Fibroblast of peridontal ligament (primary cell): ENCODE measurements around the gene HSP90AB1.
A peak's percentile ranks its signal among the peaks of the same experiment; 100 is the strongest.

Experiments
- DNase-seq: peaks from one replicate; pipeline ENCODE4 v3.0.0-alpha.2; 2010; ENCODE audit errors: extremely low read depth

HSP90AB1 gene

GRCh38 chr6:44246663-44247337, at the start of gene HSP90AB1:
TSS of gene HSP90AB1 (plus strand) at chr6:44247101. CDS start at chr6:44248630, 1,529 bp downstream.
- DNase-seq: peak; percentile 97

- DNase-seq: no peak
These were observed 48.2 kb upstream of the HSP90AB1 start for GRCh38 chr6:44198684-44199083.

DNA sequence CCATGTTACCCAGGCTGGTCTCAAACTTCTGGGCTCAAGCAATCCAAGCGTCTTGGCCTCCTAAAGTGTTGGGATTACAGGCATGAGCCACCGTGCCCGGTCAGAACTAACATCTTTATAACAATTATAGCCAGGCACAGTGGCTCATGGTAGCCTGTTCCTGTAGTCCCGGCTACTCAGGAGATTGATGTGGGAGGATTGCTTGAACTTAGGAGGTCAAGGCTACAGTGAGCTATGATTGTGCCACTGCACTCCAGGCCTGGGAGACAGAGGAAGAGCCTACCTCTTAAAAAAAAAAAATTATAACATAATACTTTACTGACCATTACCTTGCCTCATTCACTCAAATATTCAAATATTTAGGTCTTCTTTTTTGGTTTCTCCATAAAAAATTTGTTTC, 47.0 kb upstream of the HSP90AB1 start:
- DNase-seq: no peak

GRCh38 chr6:44201200-44201599, 45.7 kb upstream of the HSP90AB1 start:
- no peak for DNase-seq

DNA sequence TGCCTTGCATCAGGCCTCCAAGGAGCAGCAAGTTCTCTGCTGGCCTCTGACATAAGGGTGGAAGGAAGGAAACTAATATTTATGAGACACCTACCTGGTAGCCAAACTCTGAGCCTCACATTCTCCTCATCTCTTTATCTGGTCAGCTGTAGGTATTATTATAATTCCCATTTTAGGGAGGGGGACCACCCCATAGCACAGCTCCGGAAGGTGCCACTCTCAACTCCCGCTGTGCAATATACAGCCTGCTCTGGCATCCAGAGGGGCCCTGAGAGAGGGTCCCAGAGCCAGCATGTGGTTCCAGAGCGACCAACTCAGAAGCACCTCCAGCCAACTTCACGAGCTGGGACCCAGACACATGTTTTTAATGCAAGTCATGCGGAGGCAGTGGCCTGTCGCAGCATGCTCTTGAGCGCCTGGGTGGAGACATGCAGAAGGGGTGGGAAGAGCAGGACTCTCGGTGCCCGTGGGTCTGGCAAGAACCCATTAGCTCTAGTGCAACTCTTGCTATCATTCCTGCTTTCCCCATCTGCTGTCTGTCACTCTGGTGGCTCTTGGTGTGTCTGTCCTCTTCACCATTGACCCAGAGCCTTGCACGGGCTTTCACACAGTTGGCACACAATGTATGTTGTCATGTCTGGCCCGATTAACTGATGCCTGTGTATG, 45.1 kb upstream of the HSP90AB1 start:
- DNase-seq: no peak

DNA sequence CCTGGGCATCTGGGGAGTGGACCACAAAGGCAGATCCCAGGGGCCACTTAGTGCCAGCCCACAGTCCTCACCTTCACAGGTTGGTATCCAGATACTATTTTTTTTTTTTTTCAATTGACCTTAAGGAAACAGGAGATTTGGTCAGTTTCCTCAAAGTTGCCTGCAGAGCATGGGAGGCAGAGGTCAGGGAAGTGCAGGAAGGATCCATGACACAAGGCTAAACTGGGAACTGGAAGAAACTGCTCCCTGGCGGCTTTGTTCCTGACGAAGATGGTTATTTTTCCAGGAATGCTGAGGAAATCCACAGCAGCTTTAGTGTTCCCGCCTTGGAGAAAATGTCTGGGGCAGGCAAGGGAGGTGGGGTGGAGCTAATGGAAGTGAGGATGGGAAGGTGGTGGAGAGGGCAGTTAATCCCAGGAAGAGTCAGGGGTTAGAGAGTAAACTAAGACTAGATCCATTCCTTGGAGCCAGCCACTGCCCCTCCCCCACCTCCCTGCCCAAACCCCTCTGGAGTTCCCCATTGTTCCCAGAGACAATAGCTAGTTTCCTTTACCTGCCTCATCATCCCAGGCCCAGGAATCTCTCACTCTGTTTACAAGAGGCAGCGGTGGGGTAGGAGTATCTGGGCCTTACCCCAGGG, 44.4 kb upstream of the HSP90AB1 start:
- DNase-seq: no peak

- no peak for DNase-seq
These were observed 43.7 kb upstream of the HSP90AB1 start for GRCh38 chr6:44202972-44203750.

GRCh38 chr6:44203955-44204354, 42.9 kb upstream of the HSP90AB1 start:
- DNase-seq: no peak

DNA sequence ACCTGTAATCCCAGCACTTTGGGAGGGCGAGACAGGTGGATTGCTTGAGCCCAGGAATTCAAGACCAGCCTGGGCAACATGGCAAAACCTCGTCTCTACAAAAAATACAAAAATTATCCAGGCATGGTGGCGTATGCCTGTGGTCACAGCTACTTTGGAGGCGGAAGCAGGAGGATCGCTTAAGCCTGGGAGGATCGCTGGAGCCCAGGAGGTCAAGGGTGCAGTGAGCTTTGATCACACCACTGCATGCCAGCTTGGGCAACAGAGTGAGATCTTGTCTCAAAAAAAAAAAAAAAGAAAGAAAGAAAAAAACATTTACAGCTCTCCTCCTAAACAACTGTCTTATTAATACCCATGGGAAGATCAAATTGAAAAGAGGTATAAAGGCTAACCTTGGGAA, 38.9 kb upstream of the HSP90AB1 start:
- no peak for DNase-seq

DNA sequence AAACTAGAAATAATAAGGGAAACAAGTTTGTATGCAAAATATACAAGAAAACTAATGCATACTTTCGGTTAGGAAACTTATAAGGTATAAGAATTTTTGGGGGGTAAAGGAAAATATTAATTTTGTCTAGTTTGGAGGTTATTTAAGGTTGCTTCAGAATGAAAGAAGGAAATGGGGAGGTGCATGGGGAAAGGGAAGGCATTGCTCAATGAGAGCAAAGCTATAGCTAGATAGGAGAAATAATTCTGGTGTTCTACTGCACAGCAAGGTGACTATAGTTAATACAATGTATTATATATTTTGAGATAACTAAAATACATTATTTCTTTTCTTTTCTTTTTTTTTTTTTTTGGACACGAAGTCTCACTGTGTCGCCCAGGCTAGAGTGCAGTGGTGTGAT, 35.6 kb upstream of the HSP90AB1 start:
- DNase-seq: no peak

DNA sequence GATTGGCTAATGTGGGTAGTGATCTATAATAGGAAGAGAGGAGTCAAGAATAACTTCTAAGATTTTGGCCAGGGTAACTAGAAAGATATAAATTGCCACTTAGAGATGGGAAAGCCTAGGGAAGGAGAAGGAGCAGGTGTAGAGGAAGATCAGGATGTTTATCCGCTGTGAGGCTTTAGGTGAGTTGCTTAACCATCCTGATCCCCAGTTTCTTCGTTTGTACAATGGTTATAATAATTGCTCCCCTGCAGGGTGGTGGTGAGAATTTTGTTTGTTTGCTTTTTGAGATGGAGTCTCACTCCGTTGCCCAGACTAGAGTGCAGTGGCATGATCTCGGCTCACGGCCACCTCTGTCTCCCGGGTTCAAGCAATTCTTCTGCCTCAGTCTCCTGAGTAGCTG, 32.6 kb upstream of the HSP90AB1 start:
- DNase-seq: no peak

- DNase-seq: no peak
These were observed 30.1 kb upstream of the HSP90AB1 start, which contains the start of gene MYMX for GRCh38 chr6:44216677-44217331. TSS of gene MYMX (plus strand) at chr6:44216926. CDS start at chr6:44217472, 546 bp downstream.

GRCh38 chr6:44217332-44218143, 29.4 kb upstream of the HSP90AB1 start:
- no peak for DNase-seq

DNA sequence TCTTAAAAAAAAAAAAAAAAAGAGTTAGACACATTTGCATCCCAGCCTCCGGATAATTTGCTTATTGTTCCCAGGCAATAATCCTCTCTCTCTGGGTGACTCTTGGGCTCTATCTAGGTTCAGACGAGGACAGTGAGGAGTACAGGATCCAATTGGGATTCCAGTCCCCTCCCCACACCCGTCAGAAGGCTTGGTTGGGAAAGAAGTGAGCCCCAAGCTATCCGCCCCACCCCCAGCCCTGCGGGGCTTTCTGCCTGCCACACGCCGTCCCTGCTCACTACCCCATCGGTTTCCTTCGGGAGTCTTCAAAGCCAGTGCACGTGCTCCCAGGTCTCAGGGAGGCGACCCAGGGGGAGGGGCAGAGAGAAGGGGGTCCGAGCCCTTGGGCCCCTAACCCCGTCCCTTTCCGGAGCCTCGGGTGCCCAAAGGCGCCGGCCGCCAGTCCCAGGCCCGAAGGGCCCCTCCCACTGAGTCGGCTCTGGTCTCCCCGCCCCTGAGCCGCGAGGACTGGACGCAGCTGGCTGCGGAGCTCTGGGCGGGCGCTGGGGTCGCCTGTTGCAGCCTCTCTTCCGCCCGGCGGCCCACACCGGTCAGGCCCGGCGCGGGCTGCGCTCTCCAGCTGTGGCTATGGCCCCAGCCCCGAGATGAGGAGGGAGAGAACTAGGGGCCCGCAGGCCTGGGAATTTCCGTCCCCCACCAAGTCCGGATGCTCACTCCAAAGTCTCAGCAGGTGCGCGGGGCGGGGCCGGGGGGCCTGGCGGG, 27.7 kb upstream of the HSP90AB1 start:
- peak; percentile 12 for DNase-seq

GRCh38 chr6:44219815-44220784, 26.8 kb upstream of the HSP90AB1 start:
- no peak for DNase-seq

DNA sequence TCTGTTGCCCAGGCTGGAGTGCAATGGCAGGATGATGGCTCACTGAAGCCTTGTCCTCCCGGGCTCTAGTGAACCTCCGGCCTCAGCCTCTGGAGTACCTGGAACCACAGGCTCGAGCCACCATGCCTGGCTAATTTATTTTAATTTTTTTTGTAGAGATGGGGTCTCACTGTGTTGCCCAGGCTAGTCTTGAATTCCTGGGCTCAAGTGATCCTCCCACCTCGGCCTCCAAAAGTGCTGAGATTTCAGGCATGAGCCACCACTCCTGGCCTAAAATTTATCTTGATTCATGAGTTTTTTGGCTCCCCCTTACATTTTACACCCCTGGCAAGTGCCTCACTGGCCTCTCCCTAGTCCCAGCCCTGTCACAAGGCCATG, 26.0 kb upstream of the HSP90AB1 start:
- no peak for DNase-seq

DNA sequence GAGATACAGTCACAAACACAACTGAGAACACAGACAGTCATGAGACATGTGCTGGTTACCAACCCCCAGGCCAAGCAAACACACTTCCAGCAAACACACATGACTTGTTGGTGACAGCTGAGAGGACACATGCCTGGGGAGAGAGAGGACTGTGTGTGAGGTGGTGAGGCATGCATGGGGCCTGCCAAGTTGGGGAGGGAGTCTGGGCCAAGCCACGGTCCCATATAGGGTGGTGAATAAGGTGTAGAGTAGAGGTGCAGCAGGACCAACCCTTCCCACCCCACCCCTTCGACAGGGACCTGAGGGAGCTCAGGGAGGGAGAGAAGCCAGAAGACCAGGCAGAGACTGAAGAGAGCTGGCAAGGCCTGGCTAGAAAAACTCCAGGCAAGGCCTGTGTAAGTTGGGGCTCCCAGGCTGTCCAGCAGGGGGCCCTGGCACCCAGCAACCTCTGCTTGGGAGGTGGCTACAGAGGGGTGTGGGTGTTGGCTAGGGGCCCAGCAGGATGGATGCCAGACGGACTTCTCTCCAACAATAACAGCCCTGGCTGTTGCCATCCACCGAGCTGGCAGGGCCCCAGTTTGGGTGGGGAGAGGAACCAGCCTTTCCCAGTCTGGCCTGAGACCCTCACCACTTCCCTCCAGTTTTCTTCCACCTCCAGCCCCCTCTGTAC, 25.5 kb upstream of the HSP90AB1 start:
- DNase-seq: peak; percentile 67

DNA sequence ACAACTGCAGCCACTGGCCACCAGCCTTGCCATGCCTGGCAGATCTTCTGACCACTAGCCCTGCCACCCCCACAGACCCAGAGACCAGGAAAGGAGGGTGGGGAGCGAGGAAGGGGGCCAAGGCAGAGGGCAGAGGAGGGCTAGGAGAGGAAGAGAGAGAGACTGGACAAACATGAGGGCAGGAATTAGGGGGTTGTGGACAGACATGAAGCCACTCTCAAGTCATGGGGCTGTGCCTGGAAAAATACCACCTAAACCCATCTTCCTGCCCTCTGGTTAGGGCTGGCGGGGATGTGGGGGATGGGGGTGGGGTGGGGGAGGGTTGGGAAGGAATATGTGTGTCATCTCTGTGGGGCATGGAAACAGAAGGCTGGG, 25.0 kb upstream of the HSP90AB1 start:
- no peak for DNase-seq
